Nephron progenitor cell (in vitro differentiated cells): ENCODE measurements around the gene MRLN.

Source experiments
- DNase-seq: peaks from one replicate; pipeline ENCODE4 v3.0.0; 2021
- H3K27ac Mint-ChIP-seq: 2 replicates; pipeline ENCODE4 v1.8.0; 2021; ENCODE audit warnings: mild to moderate bottlenecking, moderate library complexity, mixed read lengths
- H3K27me3 Mint-ChIP-seq: 2 replicates; pipeline ENCODE4 v1.8.0; 2021; ENCODE audit warnings: mild to moderate bottlenecking, low read depth, mixed read lengths; ENCODE audit not compliant: poor library complexity
- H3K36me3 Mint-ChIP-seq: 2 replicates; pipeline ENCODE4 v1.8.0; 2021; ENCODE audit warnings: low read depth, mixed read lengths
- H3K4me1 Mint-ChIP-seq: 2 replicates; pipeline ENCODE4 v1.8.0; 2021; ENCODE audit warnings: mixed read lengths
- H3K4me3 Mint-ChIP-seq: 2 replicates; pipeline ENCODE4 v1.8.0; 2021; ENCODE audit warnings: mild to moderate bottlenecking, moderate library complexity, mixed read lengths
- H3K9me3 Mint-ChIP-seq: 2 replicates; pipeline ENCODE4 v1.8.0; 2021; ENCODE audit warnings: mild to moderate bottlenecking, moderate library complexity, mixed read lengths
- TF ChIP-seq, protein P1 (sequence below): fragments of 200-600 bp; sonication (generic); IDR thresholded peaks from 2 replicates; pipeline ENCODE4 v1.5.0; 2021; ENCODE audit warnings: antibody characterized with exemption

MRLN gene

DNA sequence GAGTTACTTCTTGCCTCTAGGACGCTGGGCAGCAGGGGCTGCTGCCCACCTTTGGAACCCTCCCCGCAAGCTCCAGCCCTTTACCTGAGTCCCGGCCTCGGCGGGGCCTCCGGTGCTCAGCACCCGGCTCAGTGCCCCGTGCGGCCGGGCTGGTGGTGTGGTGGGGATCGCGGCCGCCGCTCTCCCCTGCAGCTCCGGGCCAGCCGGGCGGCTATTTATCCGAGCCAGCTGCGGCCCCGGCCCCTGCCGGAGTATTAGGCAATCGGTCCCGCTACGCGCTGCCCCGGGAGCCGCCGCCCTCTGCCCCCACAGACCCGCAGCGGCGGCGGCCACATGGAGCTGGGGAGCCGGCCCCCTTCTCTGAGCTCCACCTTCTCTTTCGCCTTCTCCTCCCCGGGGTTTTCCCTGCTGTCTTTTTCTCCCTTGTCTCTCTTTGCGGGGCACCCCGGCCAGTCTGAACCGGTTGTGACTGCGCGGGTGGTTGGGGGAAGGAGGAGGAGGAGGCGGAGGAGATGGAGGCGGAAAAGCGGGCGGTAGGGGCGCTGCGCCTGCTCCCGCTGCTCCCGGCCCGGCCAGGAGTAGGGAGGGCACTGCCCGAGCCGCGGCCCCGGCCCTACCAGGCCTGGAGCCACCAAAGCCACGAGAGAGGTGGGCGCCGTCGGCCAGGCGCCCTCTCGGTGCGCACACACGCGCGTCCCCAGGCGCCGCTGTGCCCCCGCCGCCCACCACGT, 43.7 kb downstream of the MRLN start, which contains the start of gene SLC16A9:
Gene SLC16A9, minus strand, starts transcription at position 456 of the 731 bp plus-strand sequence. CDS start 25,559 bp downstream, outside the sequence.
- H3K9me3 Mint-ChIP-seq, result no peaks in the 10 kb centered on the region
- peak; percentile 77 for DNase-seq
- H3K27ac Mint-ChIP-seq, result no peak within 1 kb of the TSS

DNA sequence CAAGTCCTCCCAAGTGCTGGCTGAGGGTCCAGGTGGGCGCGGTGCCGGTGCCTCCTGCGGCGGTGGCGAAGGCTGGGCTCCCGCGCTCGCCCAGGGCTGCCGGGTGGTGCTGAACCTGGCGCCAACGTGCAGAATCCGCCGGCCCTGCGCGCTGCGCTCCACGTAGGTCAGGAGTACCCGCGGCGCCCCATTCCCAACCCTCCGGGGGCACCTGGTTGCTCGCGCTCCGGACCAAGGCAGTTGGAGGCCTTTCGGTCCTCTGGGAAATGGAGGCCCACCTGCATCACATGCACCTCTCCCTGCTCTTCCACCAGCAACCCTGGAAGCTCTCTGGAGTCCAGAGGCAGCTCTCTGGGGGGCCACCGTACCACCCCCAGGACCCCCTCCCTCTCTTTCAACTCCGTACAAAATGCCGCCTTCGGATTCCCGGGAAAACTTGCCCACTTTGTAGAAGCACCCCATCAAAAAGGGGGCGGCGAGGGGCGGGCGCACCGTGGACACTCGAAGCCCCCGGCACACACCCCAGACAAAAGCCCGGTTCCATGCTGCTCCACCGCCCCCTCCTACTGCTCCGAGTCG, 44.4 kb downstream of the MRLN start:
- DNase-seq, result peak; percentile 56
- H3K36me3 Mint-ChIP-seq, result peaks cover 30% of the 10 kb centered on the region
- no peak overlapping the region for H3K27ac Mint-ChIP-seq
- no peaks in the 10 kb centered on the region for H3K9me3 Mint-ChIP-seq
- TF ChIP-seq, protein P1, sequence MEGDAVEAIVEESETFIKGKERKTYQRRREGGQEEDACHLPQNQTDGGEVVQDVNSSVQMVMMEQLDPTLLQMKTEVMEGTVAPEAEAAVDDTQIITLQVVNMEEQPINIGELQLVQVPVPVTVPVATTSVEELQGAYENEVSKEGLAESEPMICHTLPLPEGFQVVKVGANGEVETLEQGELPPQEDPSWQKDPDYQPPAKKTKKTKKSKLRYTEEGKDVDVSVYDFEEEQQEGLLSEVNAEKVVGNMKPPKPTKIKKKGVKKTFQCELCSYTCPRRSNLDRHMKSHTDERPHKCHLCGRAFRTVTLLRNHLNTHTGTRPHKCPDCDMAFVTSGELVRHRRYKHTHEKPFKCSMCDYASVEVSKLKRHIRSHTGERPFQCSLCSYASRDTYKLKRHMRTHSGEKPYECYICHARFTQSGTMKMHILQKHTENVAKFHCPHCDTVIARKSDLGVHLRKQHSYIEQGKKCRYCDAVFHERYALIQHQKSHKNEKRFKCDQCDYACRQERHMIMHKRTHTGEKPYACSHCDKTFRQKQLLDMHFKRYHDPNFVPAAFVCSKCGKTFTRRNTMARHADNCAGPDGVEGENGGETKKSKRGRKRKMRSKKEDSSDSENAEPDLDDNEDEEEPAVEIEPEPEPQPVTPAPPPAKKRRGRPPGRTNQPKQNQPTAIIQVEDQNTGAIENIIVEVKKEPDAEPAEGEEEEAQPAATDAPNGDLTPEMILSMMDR, result no peak
- peak overlapping the region; percentile 91 for H3K4me3 Mint-ChIP-seq
- peaks cover 47% of the 10 kb centered on the region for H3K27me3 Mint-ChIP-seq
- H3K4me1 Mint-ChIP-seq, result peaks cover 12% of the 10 kb centered on the region

More for the DNA sequence above, 43.7 kb downstream of the MRLN start, which contains the start of gene SLC16A9:
- Mint-ChIP-seq H3K27me3 (peaks cover 48% of the 10 kb centered on the region), H3K4me1 (peaks cover 12% of the 10 kb centered on the region), H3K36me3 (peaks cover 25% of the 10 kb centered on the region), H3K4me3 (peak within 1 kb of the TSS; percentile 91)
- TF ChIP-seq, protein P1, result peak; percentile 39

DNA sequence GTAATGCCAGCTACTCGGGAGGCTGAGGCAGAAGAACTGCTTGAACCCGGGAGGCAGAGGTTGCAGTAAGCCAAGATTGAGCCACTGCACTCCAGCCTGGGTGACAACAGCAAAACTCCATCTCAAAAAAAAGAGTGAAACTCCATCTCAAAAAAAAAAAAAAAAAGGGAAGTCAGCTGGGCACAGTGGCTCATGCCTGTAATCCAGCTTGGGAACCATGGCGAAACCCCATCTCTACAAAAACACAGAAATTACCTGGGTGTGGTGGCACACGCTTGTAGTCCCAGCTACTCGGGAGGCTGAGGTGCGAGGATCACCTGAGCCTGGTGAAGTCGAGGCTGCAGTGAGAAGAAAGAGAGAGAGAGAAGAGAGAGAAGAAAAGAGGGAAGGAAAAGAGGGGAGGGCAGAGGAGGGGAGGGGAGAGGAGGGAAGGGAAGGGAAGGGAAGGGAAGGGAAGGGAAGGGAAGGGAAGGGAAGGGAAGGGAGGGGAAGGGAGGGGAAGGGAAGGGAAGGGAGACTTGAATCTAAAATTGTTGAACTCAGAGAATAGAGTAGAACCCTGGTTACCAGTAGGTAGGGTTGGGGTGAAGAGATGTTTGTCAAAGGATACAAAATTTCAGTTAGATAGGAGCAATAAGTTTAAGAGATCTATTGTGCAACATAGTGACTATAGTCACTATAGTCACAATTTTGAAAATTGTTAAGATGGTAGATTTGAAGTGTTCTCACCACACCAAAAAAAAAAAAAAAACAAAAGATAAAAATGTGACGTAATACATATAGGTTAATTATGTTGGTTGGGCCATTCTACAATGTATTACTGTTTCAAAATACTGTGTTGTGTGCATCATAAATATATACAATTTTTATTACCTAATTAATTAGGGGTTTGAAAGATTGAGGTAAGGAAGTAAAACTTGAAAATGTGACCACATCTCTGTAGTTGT, 46.1 kb downstream of the MRLN start:
- Mint-ChIP-seq H3K27ac (no peak overlapping the region), H3K4me3 (peak overlapping the region; percentile 91), H3K4me1 (peaks cover 12% of the 10 kb centered on the region), H3K9me3 (no peaks in the 10 kb centered on the region), H3K36me3 (peaks cover 31% of the 10 kb centered on the region), H3K27me3 (peaks cover 40% of the 10 kb centered on the region)
- TF ChIP-seq, protein P1, result no peak
- DNase-seq, result no peak

DNA sequence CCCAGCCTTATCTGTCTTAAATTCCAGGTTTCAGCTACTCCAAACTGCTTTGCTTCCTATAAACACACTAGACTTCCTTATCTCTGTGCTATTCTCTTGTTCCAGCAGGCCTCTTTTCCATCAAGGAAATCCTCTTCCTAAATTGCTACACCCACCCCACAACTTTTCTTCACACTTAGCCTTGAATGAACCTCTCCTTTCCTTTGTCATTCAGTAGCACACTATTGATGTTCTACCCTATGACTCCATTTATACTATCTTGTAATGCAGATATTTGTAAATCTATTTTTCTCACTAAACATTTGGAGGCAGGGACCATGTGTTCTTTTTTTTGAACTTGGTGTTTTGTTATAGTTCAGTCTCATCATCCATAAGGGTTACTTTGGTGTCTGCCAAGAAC, 47.3 kb downstream of the MRLN start:
- H3K4me1 Mint-ChIP-seq, result peaks cover 16% of the 10 kb centered on the region

DNA sequence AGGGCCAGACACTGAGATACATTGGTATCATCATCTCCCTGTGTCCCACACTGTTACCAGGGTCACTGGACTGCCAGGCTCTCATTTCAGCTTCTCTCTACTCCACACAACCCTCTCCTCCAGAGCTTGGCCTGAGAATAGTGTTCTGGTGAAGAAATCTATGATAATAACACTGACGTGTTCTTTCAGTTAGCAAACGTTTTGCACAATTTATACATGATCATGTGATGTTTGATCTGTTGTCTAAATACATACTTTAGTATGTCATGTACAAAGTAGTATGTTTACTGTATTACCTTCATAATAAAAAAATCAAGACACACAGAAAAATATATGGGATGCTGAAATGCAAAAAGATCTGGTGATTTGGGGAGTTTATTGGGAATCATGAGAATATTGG, 48.6 kb downstream of the MRLN start:
- peaks cover 36% of the 10 kb centered on the region for H3K36me3 Mint-ChIP-seq
- TF ChIP-seq, protein P1, result no peak

More for the DNA sequence above, 47.3 kb downstream of the MRLN start:
- H3K36me3 Mint-ChIP-seq, result peaks cover 33% of the 10 kb centered on the region
- H3K27me3 Mint-ChIP-seq, result peaks cover 29% of the 10 kb centered on the region
- TF ChIP-seq, protein P1, result no peak
- DNase-seq, result no peak
- H3K4me3 Mint-ChIP-seq, result no peak overlapping the region
- no peaks in the 10 kb centered on the region for H3K9me3 Mint-ChIP-seq
- no peak overlapping the region for H3K27ac Mint-ChIP-seq

More for the DNA sequence above, 48.6 kb downstream of the MRLN start:
- Mint-ChIP-seq H3K4me1 (peaks cover 20% of the 10 kb centered on the region), H3K9me3 (no peaks in the 10 kb centered on the region), H3K27ac (no peak overlapping the region), H3K4me3 (no peak overlapping the region), H3K27me3 (peaks cover 19% of the 10 kb centered on the region)
- DNase-seq, result no peak
